HFFc6 (cell line): Measurements from ENCODE around the gene FBXO41. TPM values are rescaled to one million over a fixed set of nuclear protein-coding genes. Genes with fewer than 3 reads are reported as not detected.

Source experiments
- DNase-seq: peaks from one replicate; pipeline ENCODE4 v3.0.0-alpha.2; 2018
- H3K27ac Mint-ChIP-seq: 2 replicates; pipeline ENCODE4 v1.8.0; 2020; ENCODE audit warnings: mild to moderate bottlenecking, mixed read lengths
- H3K27me3 Mint-ChIP-seq: 2 replicates; pipeline ENCODE4 v1.8.0; 2021; ENCODE audit warnings: mild to moderate bottlenecking, moderate library complexity, mixed read lengths; ENCODE audit not compliant: insufficient read depth
- H3K36me3 Mint-ChIP-seq: 2 replicates; pipeline ENCODE4 v1.8.0; 2021; ENCODE audit warnings: low read depth, mixed read lengths
- H3K4me1 Mint-ChIP-seq: 2 replicates; pipeline ENCODE4 v1.8.0; 2020; ENCODE audit warnings: low read depth, mixed read lengths
- H3K4me3 Mint-ChIP-seq: 2 replicates; pipeline ENCODE4 v1.8.0; 2020; ENCODE audit warnings: mild to moderate bottlenecking, moderate library complexity, mixed read lengths
- H3K9me3 Mint-ChIP-seq: 2 replicates; pipeline ENCODE4 v1.8.0; 2020; ENCODE audit warnings: mild to moderate bottlenecking, mixed read lengths
- total RNA-seq, 6 experiments: library from RNA; stranded (reverse); fragmentation: NEBNext Ultra II Directional; extraction: Animal tissue kit (Norgen Biotek cat#: 25700); gene quantifications; 2 replicates in 1 of 6; 3 replicates in 5 of 6; pipeline ENCODE4 v1.2.3, GENCODE V29; 2021
- TF ChIP-seq, protein P1 (sequence below): fragments of 200-600 bp; sonication (generic); IDR thresholded peaks from 2 replicates; pipeline ENCODE4 v1.5.0; 2021; ENCODE audit warnings: antibody characterized with exemption, mild to moderate bottlenecking

Gene FBXO41
- total RNA-seq, 6 experiments from 2014 or later: 0.80 to 1.7 (median 1.4) TPM

GRCh38 chr2:73259276-73259675 is 25.0 kb downstream of the FBXO41 start:
- H3K36me3 Mint-ChIP-seq: no peaks in the 10 kb centered on the region
- H3K4me3 Mint-ChIP-seq: no peak overlapping the region
- no peaks in the 10 kb centered on the region for H3K4me1 Mint-ChIP-seq
- peaks cover 17% of the 10 kb centered on the region for H3K27me3 Mint-ChIP-seq
- no peak overlapping the region for H3K27ac Mint-ChIP-seq
- DNase-seq: no peak
- no peaks in the 10 kb centered on the region for H3K9me3 Mint-ChIP-seq
- TF ChIP-seq, protein P1, sequence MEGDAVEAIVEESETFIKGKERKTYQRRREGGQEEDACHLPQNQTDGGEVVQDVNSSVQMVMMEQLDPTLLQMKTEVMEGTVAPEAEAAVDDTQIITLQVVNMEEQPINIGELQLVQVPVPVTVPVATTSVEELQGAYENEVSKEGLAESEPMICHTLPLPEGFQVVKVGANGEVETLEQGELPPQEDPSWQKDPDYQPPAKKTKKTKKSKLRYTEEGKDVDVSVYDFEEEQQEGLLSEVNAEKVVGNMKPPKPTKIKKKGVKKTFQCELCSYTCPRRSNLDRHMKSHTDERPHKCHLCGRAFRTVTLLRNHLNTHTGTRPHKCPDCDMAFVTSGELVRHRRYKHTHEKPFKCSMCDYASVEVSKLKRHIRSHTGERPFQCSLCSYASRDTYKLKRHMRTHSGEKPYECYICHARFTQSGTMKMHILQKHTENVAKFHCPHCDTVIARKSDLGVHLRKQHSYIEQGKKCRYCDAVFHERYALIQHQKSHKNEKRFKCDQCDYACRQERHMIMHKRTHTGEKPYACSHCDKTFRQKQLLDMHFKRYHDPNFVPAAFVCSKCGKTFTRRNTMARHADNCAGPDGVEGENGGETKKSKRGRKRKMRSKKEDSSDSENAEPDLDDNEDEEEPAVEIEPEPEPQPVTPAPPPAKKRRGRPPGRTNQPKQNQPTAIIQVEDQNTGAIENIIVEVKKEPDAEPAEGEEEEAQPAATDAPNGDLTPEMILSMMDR: no peak

DNA sequence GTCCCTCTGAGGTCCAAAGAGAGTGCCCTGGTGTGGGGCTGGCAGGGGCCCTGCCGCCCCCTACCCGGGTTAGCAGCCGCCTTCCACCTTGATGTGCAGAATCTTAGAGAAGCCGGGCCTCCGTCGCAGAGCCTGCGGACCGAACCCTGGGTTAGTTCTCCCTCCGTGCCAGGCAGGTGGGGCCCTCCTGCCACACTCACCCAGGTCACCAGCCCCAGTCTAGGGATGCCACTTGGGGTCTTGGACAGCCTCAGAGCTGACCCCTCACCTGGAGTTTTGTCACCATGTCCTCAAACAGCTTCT is 25.4 kb downstream of the FBXO41 start:
- H3K36me3 Mint-ChIP-seq: no peaks in the 10 kb centered on the region
- H3K4me3 Mint-ChIP-seq: no peak overlapping the region
- DNase-seq: no peak
- TF ChIP-seq, protein P1: no peak
- H3K4me1 Mint-ChIP-seq: no peaks in the 10 kb centered on the region
- H3K9me3 Mint-ChIP-seq: no peaks in the 10 kb centered on the region
- no peak overlapping the region for H3K27ac Mint-ChIP-seq
- peaks cover 17% of the 10 kb centered on the region for H3K27me3 Mint-ChIP-seq

GRCh38 chr2:73258186-73258912 is 25.9 kb downstream of the FBXO41 start:
- Mint-ChIP-seq H3K9me3 (no peaks in the 10 kb centered on the region), H3K4me3 (no peak overlapping the region), H3K4me1 (no peaks in the 10 kb centered on the region), H3K36me3 (0 out of 2 replicates have a peak, but pooled peaks cover 2% of the 10 kb centered on the region), H3K27me3 (peaks cover 15% of the 10 kb centered on the region), H3K27ac (no peak overlapping the region)
- TF ChIP-seq, protein P1: no peak
- no peak for DNase-seq

DNA sequence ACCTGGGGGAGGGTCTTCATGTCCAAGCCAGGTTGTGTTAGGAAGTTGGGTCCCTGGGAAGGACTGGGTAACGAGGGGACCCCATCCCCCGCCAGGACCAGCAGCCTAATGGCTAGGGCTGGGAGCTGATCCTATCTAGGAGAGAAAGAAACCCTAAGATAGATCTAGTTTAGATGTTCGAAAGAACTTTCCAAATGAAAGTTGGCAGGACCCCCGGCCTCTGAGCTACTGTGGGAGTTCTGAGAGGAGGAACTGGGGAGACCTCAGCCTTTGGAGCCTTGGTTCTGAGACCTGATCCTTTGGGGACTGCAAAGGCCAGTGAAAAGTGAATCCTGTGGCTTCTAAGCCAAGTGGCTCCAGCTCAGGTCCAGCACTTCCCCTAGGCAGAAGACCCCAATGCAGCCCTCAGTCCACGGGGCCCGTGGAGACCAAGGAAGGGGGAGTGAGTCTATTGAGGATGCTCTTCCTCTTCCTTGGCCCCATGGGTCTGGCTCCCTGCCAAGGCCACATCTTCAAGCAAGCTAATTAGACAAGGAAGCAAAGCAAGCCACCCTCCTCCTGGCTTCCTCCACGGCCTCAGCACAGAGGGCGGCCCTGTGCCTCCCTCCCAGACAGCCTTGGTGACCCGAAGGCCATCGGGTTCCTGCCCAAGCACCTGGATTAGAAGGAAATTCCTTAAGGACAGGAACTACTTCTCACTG is 26.7 kb downstream of the FBXO41 start:
- no peaks in the 10 kb centered on the region for H3K4me1 Mint-ChIP-seq
- H3K27me3 Mint-ChIP-seq: peaks cover 13% of the 10 kb centered on the region
- H3K4me3 Mint-ChIP-seq: no peak overlapping the region
- no peaks in the 10 kb centered on the region for H3K9me3 Mint-ChIP-seq
- TF ChIP-seq, protein P1: no peak
- H3K27ac Mint-ChIP-seq: no peak overlapping the region
- H3K36me3 Mint-ChIP-seq: 0 out of 2 replicates have a peak, but pooled peaks cover 8% of the 10 kb centered on the region
- DNase-seq: no peak

DNA sequence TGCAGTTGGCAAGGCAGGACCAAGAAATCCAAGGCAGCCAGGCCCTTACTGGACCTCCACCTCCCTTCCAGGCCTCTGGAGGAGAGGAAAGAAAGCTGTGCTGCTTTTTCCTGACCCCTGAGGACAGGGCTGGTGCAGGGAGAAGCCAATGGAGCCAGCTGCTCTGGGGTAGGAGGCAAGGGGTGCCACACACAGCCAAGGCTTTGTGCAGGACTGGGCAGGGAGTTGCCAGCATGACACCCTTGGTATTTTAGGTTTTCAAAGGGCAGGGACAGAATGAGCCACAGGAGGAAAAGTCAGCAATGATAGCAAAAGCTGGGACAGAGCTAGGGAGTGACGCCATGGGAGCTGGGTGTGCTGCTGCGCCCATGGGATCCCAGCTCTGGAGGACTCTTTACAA is 27.3 kb downstream of the FBXO41 start:
- H3K4me3 Mint-ChIP-seq: no peak overlapping the region
- peaks cover 12% of the 10 kb centered on the region for H3K27me3 Mint-ChIP-seq
- no peak overlapping the region for H3K27ac Mint-ChIP-seq
- no peaks in the 10 kb centered on the region for H3K4me1 Mint-ChIP-seq
- TF ChIP-seq, protein P1: no peak
- H3K36me3 Mint-ChIP-seq: 0 out of 2 replicates have a peak, but pooled peaks cover 8% of the 10 kb centered on the region
- no peaks in the 10 kb centered on the region for H3K9me3 Mint-ChIP-seq
- no peak for DNase-seq
